SJCRH30 (cell line): Measurements from ENCODE around the gene BAG3. TPM values are rescaled to one million over a fixed set of nuclear protein-coding genes. Genes with fewer than 3 reads are reported as not detected.

Experiments used
- total RNA-seq: library from RNA; depleted of rRNA; stranded (reverse); fragments of >200 nt; shearing (Covaris generic); gene quantifications from 2 replicates; pipeline ENCODE4 v1.2.3, GENCODE V29; 2014; rRNA removed

BAG3 gene
- total RNA-seq, 1 experiment from 2014 or later, result 12.5 TPM

Other genes starting within 250 kb of the BAG3 start
- not detected in 2 replicates for gene RGS10, start 108.7 kb upstream of the BAG3 start, total RNA-seq
- gene TIAL1, start 54.4 kb upstream of the BAG3 start, total RNA-seq, result 78.8 and 97.6 TPM in 2 replicates
- 11.5 and 13.8 TPM in 2 replicates for gene INPP5F, start 74.7 kb downstream of the BAG3 start, total RNA-seq
- gene MCMBP, start 221.5 kb downstream of the BAG3 start, total RNA-seq, result 91.2 and 95.3 TPM in 2 replicates
- gene SEC23IP, start 241.3 kb downstream of the BAG3 start, total RNA-seq, result 46.7 and 55.5 TPM in 2 replicates